Lower leg skin (tissue), 3 donors: ENCODE measurements around the gene RBM26.

Experiments used
- CTCF ChIP-seq, 3 donors: fragments of 450-650 bp; IDR thresholded peaks; one replicate each; pipeline ENCODE4 v1.5.1; 2016; ENCODE audit warnings: antibody characterized with exemption in 3 of 3, mild to moderate bottlenecking in 3 of 3, moderate library complexity in 2 of 3
- POLR2A ChIP-seq, 2 donors: fragments of 450-650 bp; IDR thresholded peaks; one replicate each; pipeline ENCODE4 v1.6.1; 2016 to 2017; ENCODE audit warnings: antibody characterized with exemption in 2 of 2, mild to moderate bottlenecking in 1 of 2, moderate library complexity in 1 of 2

DNA sequence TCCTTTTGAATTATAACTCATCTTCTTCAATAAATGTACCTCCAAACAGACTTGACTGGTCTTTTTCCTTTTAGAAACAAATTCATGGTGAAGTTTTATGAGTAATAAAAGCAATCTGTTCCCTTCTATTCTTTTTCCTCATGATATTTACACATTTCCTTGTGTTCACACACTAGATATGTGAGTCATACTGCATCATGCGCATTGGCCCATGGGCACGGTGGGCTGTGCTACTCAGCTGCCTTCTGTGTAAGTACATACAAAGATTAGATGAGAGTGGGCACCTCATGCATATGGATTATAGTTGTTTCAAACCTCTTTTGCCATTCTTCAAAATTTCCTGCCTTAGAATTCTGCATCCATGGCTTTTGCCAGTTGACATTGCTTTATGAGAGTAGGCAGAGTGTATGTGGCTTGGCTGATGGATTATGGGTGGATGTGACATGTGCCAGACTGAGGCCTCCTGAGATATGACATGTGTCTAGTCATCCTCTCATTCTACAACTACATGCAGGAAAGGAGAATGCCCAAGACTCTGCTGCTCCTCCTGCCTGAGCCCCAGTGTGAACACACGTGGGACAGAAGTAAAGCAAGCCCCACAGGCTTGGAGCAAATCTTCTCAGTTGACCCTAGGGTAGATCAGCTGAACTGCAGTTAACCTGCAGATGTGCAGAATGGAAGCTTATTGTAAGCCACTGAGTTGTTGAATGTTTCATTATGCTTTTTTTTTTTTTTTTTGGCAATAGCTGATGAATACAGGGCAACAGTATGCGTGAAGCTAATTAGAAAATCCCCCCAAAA, 109.9 kb downstream of the RBM26 start:
- TF ChIP-seq CTCF (IDR thresholded peaks at IDR 0.05) = no peak
- TF ChIP-seq POLR2A (IDR thresholded peaks at IDR 0.05) = no peak
